Lower leg skin (tissue), 3 donors: ENCODE measurements around the gene ALDH1B1.

Experiments
- CTCF ChIP-seq, 3 donors: fragments of 450-650 bp; IDR thresholded peaks; one replicate each; pipeline ENCODE4 v1.5.1; 2016; ENCODE audit warnings: antibody characterized with exemption in 3 of 3, mild to moderate bottlenecking in 3 of 3, moderate library complexity in 2 of 3
- POLR2A ChIP-seq, 2 donors: fragments of 450-650 bp; IDR thresholded peaks; one replicate each; pipeline ENCODE4 v1.6.1; 2016 to 2017; ENCODE audit warnings: antibody characterized with exemption in 2 of 2, mild to moderate bottlenecking in 1 of 2, moderate library complexity in 1 of 2

DNA sequence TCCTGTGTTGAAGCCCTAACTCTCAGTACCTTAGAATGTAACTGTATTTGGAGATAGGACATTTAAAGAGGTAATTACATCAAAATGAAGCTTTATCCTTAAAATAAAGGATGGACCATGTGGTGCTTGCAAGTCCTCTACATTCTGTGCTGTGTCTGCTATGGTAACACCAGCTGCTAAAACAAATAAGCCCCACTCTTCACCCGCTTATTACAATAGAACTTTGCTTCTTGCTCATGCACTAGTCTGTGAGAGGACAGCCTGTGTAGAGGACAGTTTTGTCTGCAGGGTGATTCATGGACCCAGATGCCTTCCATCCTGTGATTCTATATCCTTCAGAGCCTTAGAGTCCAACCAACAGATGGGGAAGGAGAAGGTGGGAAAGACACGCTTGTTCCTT lies 44.2 kb downstream of the ALDH1B1 start:
- no peak for TF ChIP-seq POLR2A (IDR thresholded peaks at IDR 0.05)
- TF ChIP-seq CTCF (IDR thresholded peaks at IDR 0.05), result no peak
